K562 (cell line): ENCODE results near the gene CRLF1. TPM values are rescaled to one million over a fixed set of nuclear protein-coding genes. Genes with fewer than 3 reads are reported as not detected.
A peak's percentile ranks its signal among the peaks of the same experiment; 100 is the strongest.

Source experiments
- CBFA2T2 ChIP-seq: fragments of 450-650 bp; conservative IDR thresholded peaks from 2 replicates; pipeline ENCODE4 v1.6.1; 2017; ENCODE audit warnings: mild to moderate bottlenecking
- CBX8 ChIP-seq: fragments of 200-600 bp; sonication (generic); IDR thresholded peaks from 2 replicates; pipeline ENCODE4 v1.6.1; 2012; ENCODE audit warnings: borderline replicate concordance, mixed run types, low read depth, mild to moderate bottlenecking, moderate library complexity, mixed read lengths, low read length, control low read depth, inconsistent platforms; ENCODE audit not compliant: poor library complexity, severe bottlenecking; ENCODE audit errors: extremely low read depth
- CEBPB ChIP-seq: fragments of 450-650 bp; IDR thresholded peaks from 2 replicates; pipeline ENCODE4 v1.6.1; 2016; ENCODE audit warnings: missing genetic modification characterization, missing compliant biosample characterization
- CXXC5 ChIP-seq: fragments of 250-450 bp; sonication (Bioruptor Pico); IDR thresholded peaks from 2 replicates; pipeline ENCODE4 v1.8.0; 2022; ENCODE audit warnings: inconsistent platforms, mild to moderate bottlenecking, moderate library complexity
- ELF4 ChIP-seq: fragments of 450-650 bp; formaldehyde crosslinking; IDR thresholded peaks from 2 replicates; pipeline ENCODE4 v1.4.0; 2022; ENCODE audit warnings: missing genetic modification characterization
- ERF ChIP-seq: fragments of 450-650 bp; formaldehyde crosslinking; IDR thresholded peaks from 2 replicates; pipeline ENCODE4 v1.4.0; 2020; ENCODE audit warnings: mild to moderate bottlenecking, mixed read lengths
- ETV6 ChIP-seq, 3 experiments: fragments of 150-350 bp in 1 of 3; sonication (generic) in 1 of 3; formaldehyde crosslinking in 1 of 3; IDR thresholded peaks; 2 replicates each; pipeline versions ENCODE4 v1.6.1 to v1.8.0; 2014 to 2022; ENCODE audit warnings: borderline replicate concordance in 2 of 3, low read depth in 2 of 3, antibody characterized with exemption in 1 of 3, low read length in 1 of 3, mild to moderate bottlenecking in 1 of 3, missing genetic modification reagents in 1 of 3
- GATAD2B ChIP-seq: fragments of 450-650 bp; IDR thresholded peaks from 2 replicates; pipeline ENCODE4 v1.6.1; 2017; ENCODE audit warnings: mild to moderate bottlenecking, borderline replicate concordance
- HEY1 ChIP-seq: fragments of 250-450 bp; sonication (Bioruptor Pico); IDR thresholded peaks from 2 replicates; pipeline ENCODE4 v1.5.0; 2020; ENCODE audit warnings: mild to moderate bottlenecking, moderate library complexity, borderline replicate concordance
- MED1 ChIP-seq: sonication (generic); formaldehyde crosslinking; IDR thresholded peaks from 2 replicates; pipeline ENCODE4 v1.8.1; 2023; ENCODE audit warnings: missing genetic modification reagents, borderline replicate concordance
- NCOA6 ChIP-seq: fragments of 450-650 bp; IDR thresholded peaks from 2 replicates; pipeline ENCODE4 v1.6.1; 2017; ENCODE audit warnings: mild to moderate bottlenecking
- NR0B1 ChIP-seq: fragments of 450-650 bp; IDR thresholded peaks from one replicate; pipeline ENCODE4 v1.6.1; 2018; ENCODE audit warnings: mild to moderate bottlenecking, moderate library complexity; ENCODE audit not compliant: partially characterized antibody
- SMAD4 ChIP-seq: fragments of 250-450 bp; sonication (Bioruptor Pico); conservative IDR thresholded peaks from 2 replicates; pipeline ENCODE4 v1.8.0; 2021; ENCODE audit warnings: inconsistent platforms, mild to moderate bottlenecking, moderate library complexity
- SREBF2 ChIP-seq: sonication (generic); formaldehyde crosslinking; IDR thresholded peaks from 2 replicates; pipeline ENCODE4 v1.4.0; 2020; ENCODE audit warnings: mild to moderate bottlenecking, missing genetic modification reagents
- SRF ChIP-seq, 2 experiments: fragments of 250-450, 450-650 bp in 1 of 2; sonication (Bioruptor Pico) in 1 of 2; sonication (generic) in 1 of 2; formaldehyde crosslinking; IDR thresholded peaks; 2 replicates each; pipeline versions ENCODE4 v1.5.0 to v1.5.1; 2020 to 2022; ENCODE audit warnings: mild to moderate bottlenecking in 1 of 2, missing genetic modification reagents in 1 of 2
- ZBTB1 ChIP-seq: sonication (generic); formaldehyde crosslinking; IDR thresholded peaks from 2 replicates; pipeline ENCODE4 v1.8.1; 2023; ENCODE audit warnings: missing genetic modification reagents, low read depth, mild to moderate bottlenecking, borderline replicate concordance
- ZNF384 ChIP-seq: IDR thresholded peaks from 2 replicates; pipeline ENCODE4 v1.6.1; 2012; ENCODE audit warnings: low read depth, low read length, improper control_type of control experiment
- ZNF407 ChIP-seq: fragments of 450-650 bp; IDR thresholded peaks from 2 replicates; pipeline ENCODE4 v1.6.1; 2016; ENCODE audit warnings: low read depth
- ZNF431 ChIP-seq: sonication (generic); formaldehyde crosslinking; IDR thresholded peaks from 2 replicates; pipeline ENCODE4 v1.8.0; 2022; ENCODE audit warnings: mild to moderate bottlenecking, missing genetic modification reagents
- polyA plus RNA-seq, 8 experiments: library from polyadenylated mRNA; depleted of rRNA in 4 of 8; stranded (reverse) in 5 of 8; unstranded in 3 of 8; fragments of >200 nt; fragmentation: Nextera tagmentation in 2 of 8; fragmentation: Illumina TruSeq in 1 of 8; extraction: Ambion mirVana in 2 of 8; extraction: Trizol in 1 of 8; gene quantifications; 2 replicates each; pipeline versions ENCODE4 v1.2.1 to v1.2.3, GENCODE V29; 2011 to 2014; ENCODE audit warnings: inconsistent platforms in 1 of 8, missing spikeins in 1 of 8
- total RNA-seq, 7 experiments: library from RNA; depleted of rRNA in 6 of 7; stranded (reverse); fragments of >200 nt in 6 of 7; fragmentation: Illumina TruSeq in 2 of 7; extraction: Trizol in 2 of 7; gene quantifications; 2 replicates each; pipeline versions ENCODE4 v1.2.1 to v1.2.3, GENCODE V29; 2011 to 2021; ENCODE audit warnings: low replicate concordance in 1 of 7

Gene CRLF1
- total and polyA plus RNA-seq, 9 of the 15 experiments (the other 6 are each of a cell fraction or from before 2014, with no cell fraction given), result 0.85 to 3.6 (median 1.7) TPM

- 0 out of 2 replicates have a peak, but pooled peaks have one; percentile 29 for TF ChIP-seq ZNF407
- no peak for TF ChIP-seq SREBF2
- TF ChIP-seq CEBPB (tag), result peak; percentile 75; the same call in 1 of the 2 replicates
- TF ChIP-seq ZBTB1 (CRISPR knock-in tag), result no peak
- TF ChIP-seq GATAD2B, result no peak
- no peak for TF ChIP-seq CBX8
- no peak for TF ChIP-seq ZNF431 (CRISPR knock-in tag)
- TF ChIP-seq ERF (CRISPR knock-in tag), result no peak
- no peak for TF ChIP-seq CBFA2T2
- no peak for TF ChIP-seq SMAD4
- no peak for TF ChIP-seq SRF (CRISPR knock-in tag; IDR thresholded peaks at IDR 0.05)
- TF ChIP-seq NCOA6, result no peak
- TF ChIP-seq MED1 (CRISPR knock-in tag), result no peak
- TF ChIP-seq CXXC5, result no peak
- 0 out of 2 replicates have a peak, but pooled peaks have one; percentile 14 for TF ChIP-seq ELF4 (CRISPR knock-in tag)
- no peak for TF ChIP-seq HEY1
- no peak for TF ChIP-seq ETV6 (IDR thresholded peaks at IDR 0.05; ENCODE audit: borderline replicate concordance in 1 of 2, low read depth in 2 of 2, low read length in 1 of 2)
- no peak for TF ChIP-seq ETV6 (CRISPR knock-in tag; IDR thresholded peaks at IDR 0.05; ENCODE audit: borderline replicate concordance)
- no peak for TF ChIP-seq ZNF384
- no peak for TF ChIP-seq NR0B1
Measured at GRCh38 chr19:18587962-18588610, 18.5 kb downstream of the CRLF1 start (continued).
